Karpas-422 (cell line): ENCODE measurements around the gene HDGFL2. TPM values are rescaled to one million over a fixed set of nuclear protein-coding genes. Genes with fewer than 3 reads are reported as not detected.

Experiments used
- DNase-seq: peaks from one replicate; pipeline ENCODE4 v3.0.0-alpha.2; 2015
- H2AFZ ChIP-seq: fragments of 200-600 bp; sonication (generic); 2 replicates; pipeline ENCODE4 v1.6.1; 2014; ENCODE audit warnings: antibody characterized with exemption, low read length, mixed read lengths
- H3K27ac ChIP-seq: fragments of 200-600 bp; sonication (generic); 2 replicates; pipeline ENCODE4 v1.5.1; 2014; ENCODE audit warnings: mild to moderate bottlenecking, low read length, moderate library complexity
- H3K27me3 ChIP-seq: fragments of 200-600 bp; sonication (generic); 2 replicates; pipeline ENCODE4 v1.6.1; 2014; ENCODE audit warnings: low read length, mixed read lengths
- H3K36me3 ChIP-seq: fragments of 200-600 bp; sonication (generic); 2 replicates; pipeline ENCODE4 v1.6.1; 2014; ENCODE audit warnings: low read length, mixed read lengths; ENCODE audit not compliant: insufficient read depth
- H3K4me1 ChIP-seq: fragments of 200-600 bp; sonication (generic); 2 replicates; pipeline ENCODE4 v1.6.1; 2014; ENCODE audit warnings: mild to moderate bottlenecking, low read length, mixed read lengths
- H3K4me2 ChIP-seq: fragments of 200-600 bp; sonication (generic); 2 replicates; pipeline ENCODE4 v1.6.1; 2014; ENCODE audit warnings: low read length, low read depth, mild to moderate bottlenecking; ENCODE audit not compliant: poor library complexity, severe bottlenecking
- H3K4me3 ChIP-seq: fragments of 200-600 bp; sonication (generic); 2 replicates; pipeline ENCODE4 v1.5.1; 2014; ENCODE audit warnings: mild to moderate bottlenecking, antibody characterized with exemption, low read length, mixed read lengths
- H3K79me2 ChIP-seq: fragments of 200-600 bp; sonication (generic); 2 replicates; pipeline ENCODE4 v1.6.1; 2014; ENCODE audit warnings: mild to moderate bottlenecking, low read length, mixed read lengths
- H3K9ac ChIP-seq: fragments of 200-600 bp; sonication (generic); 2 replicates; pipeline ENCODE4 v1.6.0; 2014; ENCODE audit warnings: low read length
- H3K9me2 ChIP-seq: fragments of 200-600 bp; sonication (generic), shearing (Covaris generic); replicated peaks from 2 replicates; pipeline ENCODE4 v1.6.0; 2014; ENCODE audit warnings: mild to moderate bottlenecking, low read length, moderate library complexity; ENCODE audit not compliant: insufficient read depth
- H3K9me3 ChIP-seq: fragments of 300-700, 200-600 bp; sonication (generic); 2 replicates; pipeline ENCODE4 v1.6.1; 2014; ENCODE audit warnings: low read length, mixed read lengths
- H4K20me1 ChIP-seq: fragments of 200-600 bp; sonication (generic); 2 replicates; pipeline ENCODE4 v1.6.1; 2014; ENCODE audit warnings: mild to moderate bottlenecking, antibody characterized with exemption, low read length, low read depth; ENCODE audit not compliant: insufficient read depth
- total RNA-seq: library from RNA; depleted of rRNA; stranded (reverse); fragments of >200 nt; shearing (Covaris generic); gene quantifications from 2 replicates; pipeline ENCODE4 v1.2.3, GENCODE V29; 2014; ENCODE audit warnings: low replicate concordance

Gene HDGFL2
- total RNA-seq, 1 experiment from 2014 or later, result 49.9 TPM

- no peaks in the 10 kb centered on the region for H3K36me3 ChIP-seq
- H3K27ac ChIP-seq, result no peak overlapping the region
- no peak for DNase-seq
- H2AFZ ChIP-seq, result no peak overlapping the region
- no peaks in the 10 kb centered on the region for H3K79me2 ChIP-seq
- no peaks in the 10 kb centered on the region for H4K20me1 ChIP-seq
- H3K9me3 ChIP-seq, result no peaks in the 10 kb centered on the region
- no peaks in the 10 kb centered on the region for H3K4me1 ChIP-seq
- no peaks in the 10 kb centered on the region for H3K9me2 ChIP-seq
- H3K9ac ChIP-seq, result no peak overlapping the region
- H3K27me3 ChIP-seq, result no peaks in the 10 kb centered on the region
- no peak overlapping the region for H3K4me2 ChIP-seq
- H3K4me3 ChIP-seq, result no peak overlapping the region
Observed at GRCh38 chr19:4516199-4516938, 44.3 kb downstream of the HDGFL2 start.

- H3K9ac ChIP-seq, result no peak overlapping the region
- no peak overlapping the region for H3K27ac ChIP-seq
- H4K20me1 ChIP-seq, result no peaks in the 10 kb centered on the region
- no peak overlapping the region for H3K4me2 ChIP-seq
- H3K4me3 ChIP-seq, result no peak overlapping the region
- no peaks in the 10 kb centered on the region for H3K4me1 ChIP-seq
- H3K9me2 ChIP-seq, result no peaks in the 10 kb centered on the region
- no peaks in the 10 kb centered on the region for H3K79me2 ChIP-seq
- H3K27me3 ChIP-seq, result no peaks in the 10 kb centered on the region
- H3K9me3 ChIP-seq, result no peaks in the 10 kb centered on the region
- no peaks in the 10 kb centered on the region for H3K36me3 ChIP-seq
- no peak overlapping the region for H2AFZ ChIP-seq
- DNase-seq, result no peak
Observed at GRCh38 chr19:4516939-4517300, 44.8 kb downstream of the HDGFL2 start.

- H3K4me2 ChIP-seq, result no peak overlapping the region
- H3K4me1 ChIP-seq, result no peaks in the 10 kb centered on the region
- H3K79me2 ChIP-seq, result no peaks in the 10 kb centered on the region
- H3K36me3 ChIP-seq, result no peaks in the 10 kb centered on the region
- no peak for DNase-seq
- no peaks in the 10 kb centered on the region for H4K20me1 ChIP-seq
- H3K27me3 ChIP-seq, result no peaks in the 10 kb centered on the region
- H3K9me3 ChIP-seq, result no peaks in the 10 kb centered on the region
- no peak overlapping the region for H2AFZ ChIP-seq
- no peak overlapping the region for H3K27ac ChIP-seq
- no peak overlapping the region for H3K4me3 ChIP-seq
- no peak overlapping the region for H3K9ac ChIP-seq
- H3K9me2 ChIP-seq, result no peaks in the 10 kb centered on the region
Observed at GRCh38 chr19:4517451-4518057, 45.5 kb downstream of the HDGFL2 start.

GRCh38 chr19:4518345-4519171, 46.5 kb downstream of the HDGFL2 start, which contains the start of gene PLIN4:
PLIN4 (minus strand) TSS chr19:4518486; CDS start chr19:4518272, 214 bp downstream.
- Histone ChIP-seq H3K36me3 (no peaks in the 10 kb centered on the region), H3K4me1 (no peaks in the 10 kb centered on the region), H3K27me3 (no peaks in the 10 kb centered on the region), H3K4me2 (no peak within 1 kb of the TSS), H3K9ac (no peak within 1 kb of the TSS), H2AFZ (no peak within 1 kb of the TSS), H3K79me2 (no peaks in the 10 kb centered on the region), H3K9me2 (no peaks in the 10 kb centered on the region), H3K27ac (no peak within 1 kb of the TSS), H3K9me3 (no peaks in the 10 kb centered on the region), H4K20me1 (no peaks in the 10 kb centered on the region), H3K4me3 (no peak within 1 kb of the TSS)
- no peak for DNase-seq

GRCh38 chr19:4519172-4519496, 47.0 kb downstream of the HDGFL2 start:
- no peaks in the 10 kb centered on the region for H3K36me3 ChIP-seq
- H3K27ac ChIP-seq, result no peak overlapping the region
- no peak overlapping the region for H3K4me3 ChIP-seq
- no peaks in the 10 kb centered on the region for H4K20me1 ChIP-seq
- no peak for DNase-seq
- H3K9me3 ChIP-seq, result no peaks in the 10 kb centered on the region
- H3K9me2 ChIP-seq, result no peaks in the 10 kb centered on the region
- no peaks in the 10 kb centered on the region for H3K27me3 ChIP-seq
- H3K79me2 ChIP-seq, result no peaks in the 10 kb centered on the region
- no peak overlapping the region for H3K4me2 ChIP-seq
- H2AFZ ChIP-seq, result no peak overlapping the region
- no peaks in the 10 kb centered on the region for H3K4me1 ChIP-seq
- H3K9ac ChIP-seq, result no peak overlapping the region

- Histone ChIP-seq H3K27ac (no peak overlapping the region), H3K79me2 (no peaks in the 10 kb centered on the region), H3K36me3 (no peaks in the 10 kb centered on the region), H3K27me3 (no peaks in the 10 kb centered on the region), H3K9me2 (no peaks in the 10 kb centered on the region), H4K20me1 (no peaks in the 10 kb centered on the region), H3K4me3 (no peak overlapping the region), H3K9ac (no peak overlapping the region), H3K4me1 (no peaks in the 10 kb centered on the region), H2AFZ (no peak overlapping the region), H3K4me2 (no peak overlapping the region), H3K9me3 (no peaks in the 10 kb centered on the region)
- no peak for DNase-seq
Observed at GRCh38 chr19:4519521-4520277, 47.6 kb downstream of the HDGFL2 start.

- Histone ChIP-seq H3K4me1 (no peaks in the 10 kb centered on the region), H3K9me3 (no peaks in the 10 kb centered on the region), H3K9me2 (no peaks in the 10 kb centered on the region), H3K27ac (no peak overlapping the region), H3K79me2 (no peaks in the 10 kb centered on the region), H4K20me1 (no peaks in the 10 kb centered on the region), H3K4me2 (no peak overlapping the region), H3K9ac (no peak overlapping the region), H3K4me3 (no peak overlapping the region), H2AFZ (no peak overlapping the region), H3K36me3 (no peaks in the 10 kb centered on the region), H3K27me3 (no peaks in the 10 kb centered on the region)
- DNase-seq, result no peak
Observed at GRCh38 chr19:4521170-4521887, 49.2 kb downstream of the HDGFL2 start.
